Panc1 (cell line): Measurements from ENCODE around the gene F2. TPM values are rescaled to one million over a fixed set of nuclear protein-coding genes. Genes with fewer than 3 reads are reported as not detected.

Source experiments
- ATAC-seq: fragments of 200-7000 bp; cut with Tn5 transposase; 2 replicates; pipeline ENCODE4 v1.9.1; 2020; ENCODE audit warnings: mild to moderate bottlenecking, moderate library complexity
- BruUV-seq: library from RNA; stranded (reverse); fragments of 400-500 nt; replicated peaks from 2 replicates; lab custom pipeline; 2021; lab: Mats Ljungman, UMichigan
- CTCF ChIA-PET: fragments of 300-600 bp; sonication (Branson Sonifier 250); formaldehyde crosslinking; loops from one replicate; lab custom pipeline; 2022; ENCODE audit warnings: antibody characterized with exemption; lab: Charles Lee
- POLR2A ChIA-PET: fragments of 300-600 bp; sonication (Branson Sonifier 250); formaldehyde crosslinking; loops from one replicate; lab custom pipeline; 2022; ENCODE audit warnings: antibody characterized with exemption; lab: Charles Lee
- DNase-seq: peaks from one replicate; pipeline ENCODE4 v3.0.0-alpha.2; 2010; ENCODE audit warnings: low read depth, low spot score
- H3K27ac ChIP-seq: 2 replicates; pipeline ENCODE4 v1.5.1; 2011; ENCODE audit warnings: mild to moderate bottlenecking, low read length, inconsistent platforms
- H3K27me3 ChIP-seq: fragments of 200-500 bp; sonication (Bioruptor generic); 2 replicates; pipeline ENCODE4 v1.6.0; 2014; ENCODE audit warnings: low read length, inconsistent platforms; ENCODE audit not compliant: control insufficient read depth, insufficient read depth
- H3K36me3 ChIP-seq: fragments of 200-500 bp; sonication (Bioruptor generic); 2 replicates; pipeline ENCODE4 v1.5.1; 2014; ENCODE audit warnings: inconsistent platforms, mild to moderate bottlenecking, low read length, moderate library complexity; ENCODE audit not compliant: control insufficient read depth, insufficient read depth
- H3K4me1 ChIP-seq: 2 replicates; pipeline ENCODE4 v1.5.1; 2011; ENCODE audit warnings: inconsistent platforms, mild to moderate bottlenecking, low read length, moderate library complexity; ENCODE audit not compliant: control insufficient read depth, insufficient read depth
- H3K4me3 ChIP-seq, 2 experiments: 2 replicates each; pipeline ENCODE4 v1.5.1; 2011 to 2012; ENCODE audit warnings: low read depth in 2 of 2, low read length in 2 of 2, mild to moderate bottlenecking in 2 of 2, inconsistent platforms in 1 of 2, moderate library complexity in 1 of 2
- H3K9me3 ChIP-seq: fragments of 200-500 bp; sonication (Bioruptor generic); 2 replicates; pipeline ENCODE4 v1.5.1; 2014; ENCODE audit warnings: low read depth, mild to moderate bottlenecking, inconsistent platforms, low read length, moderate library complexity; ENCODE audit not compliant: control insufficient read depth, insufficient read depth
- CTCF ChIP-seq: fragments of 450-650 bp; IDR thresholded peaks from 2 replicates; pipeline ENCODE4 v1.5.1; 2017; ENCODE audit warnings: mild to moderate bottlenecking
- POLR2AphosphoS5 ChIP-seq: IDR thresholded peaks from 2 replicates; pipeline ENCODE4 v1.6.1; 2012; ENCODE audit warnings: mild to moderate bottlenecking, low read depth, low read length, moderate library complexity
- REST ChIP-seq, 2 experiments: IDR thresholded peaks; 2 replicates each; pipeline ENCODE4 v1.6.1; 2011 to 2012; ENCODE audit warnings: low read depth in 2 of 2, control low read depth in 1 of 2, low read length in 1 of 2, mild to moderate bottlenecking in 1 of 2, moderate library complexity in 1 of 2; ENCODE audit not compliant: insufficient read depth in 1 of 2
- SIN3A ChIP-seq: IDR thresholded peaks from 2 replicates; pipeline ENCODE4 v1.6.1; 2012; ENCODE audit warnings: low read depth, mild to moderate bottlenecking, low read length, moderate library complexity, borderline replicate concordance; ENCODE audit not compliant: insufficient read depth
- TCF7L2 ChIP-seq: IDR thresholded peaks from 2 replicates; pipeline ENCODE4 v1.6.1; 2011; ENCODE audit warnings: mild to moderate bottlenecking, low read depth, low read length, inconsistent platforms
- in situ Hi-C: cut with HindIII; loops from 2 replicates; pipeline ENCODE4 v1.10.0; 2016; ENCODE audit warnings: low sequenced_read_pairs, low pct_unique_long_range_greater_than_20kb
- intact Hi-C: fragments of 100-400 bp; cut with micrococcal nuclease; formaldehyde crosslinking; loops from one replicate; pipeline ENCODE4 v1.10.0; 2022; ENCODE audit not compliant: unreplicated experiment
- microRNA-seq: library from miRNA; unstranded; fragments of <30 nt; microRNA quantifications from one replicate; pipeline ENCODE4 v1.1.0, GENCODE V29; 2020; ENCODE audit not compliant: unreplicated experiment
- total RNA-seq: library from RNA; stranded (reverse); gene quantifications from one replicate; pipeline ENCODE4 v1.2.1, GENCODE V29; 2021; ENCODE audit not compliant: unreplicated experiment

The F2 gene
- total RNA-seq, 1 experiment from 2014 or later = 0.64 TPM

GRCh38 chr11:46776878-46777277, 57.9 kb downstream of the F2 start:
- Histone ChIP-seq H3K9me3 (no peaks in the 10 kb centered on the region), H3K4me1 (no peaks in the 10 kb centered on the region), H3K4me3 (no peak overlapping the region), H3K27me3 (no peaks in the 10 kb centered on the region), H3K36me3 (peaks cover 37% of the 10 kb centered on the region), H3K27ac (no peak overlapping the region)
- POLR2A ChIA-PET = no interaction called here
- DNase-seq (no peak), ATAC-seq (no peak)
- in situ Hi-C loops = no loop called here
- no TSS peak for BruUV-seq
- intact Hi-C loops = no loop called here
- CTCF ChIA-PET = no interaction called here
- TF ChIP-seq POLR2AphosphoS5 (no peak), TCF7L2 (no peak), SIN3A (no peak), CTCF (no peak), REST (IDR thresholded peaks at IDR 0.05; ENCODE audit: insufficient read depth in 1 of 2, low read depth in 2 of 2, low read length in 1 of 2) (no peak)

GRCh38 chr11:46778416-46778815, 59.4 kb downstream of the F2 start:
- no peak overlapping the region for H3K4me3 ChIP-seq
- no peaks in the 10 kb centered on the region for H3K4me1 ChIP-seq
- ChIA-PET POLR2A (no interaction called here), CTCF (no interaction called here)
- ATAC-seq = peak; percentile 42; the same call in 1 of the 2 replicates
- H3K27me3 ChIP-seq = no peaks in the 10 kb centered on the region
- in situ Hi-C loops (no loop called here), intact Hi-C loops (no loop called here)
- no peak for TF ChIP-seq POLR2AphosphoS5
- no peak for TF ChIP-seq CTCF
- TF ChIP-seq REST (IDR thresholded peaks at IDR 0.05; ENCODE audit: insufficient read depth in 1 of 2, low read depth in 2 of 2, low read length in 1 of 2) = no peak
- TF ChIP-seq SIN3A = no peak
- no peak for TF ChIP-seq TCF7L2
- no peak overlapping the region for H3K27ac ChIP-seq
- no TSS peak for BruUV-seq
- peaks cover 47% of the 10 kb centered on the region for H3K36me3 ChIP-seq
- H3K9me3 ChIP-seq = no peaks in the 10 kb centered on the region
- no peak for DNase-seq

Small RNA genes within 50 kb of the gene (microRNA-seq; reads per million reads assigned to microRNA genes)
- 2.9 reads per million for gene MIR5582

Other genes with a start within 250 kb of the F2 start
- 40.0 TPM for gene AMBRA1, start 125.2 kb upstream of the F2 start, total RNA-seq
- gene HARBI1, start 102.0 kb upstream of the F2 start, total RNA-seq = 6.4 TPM
- 57.9 TPM for gene ATG13, start 101.7 kb upstream of the F2 start, total RNA-seq
- gene ARHGAP1, start 18.6 kb upstream of the F2 start, total RNA-seq = 43.5 TPM
- 19.8 TPM for gene ZNF408, start 18.2 kb upstream of the F2 start, total RNA-seq
- 191 TPM for gene CKAP5, start 127.1 kb downstream of the F2 start, total RNA-seq
- 11.7 TPM for gene LRP4, start 199.3 kb downstream of the F2 start, total RNA-seq
- 29.0 TPM for gene CSTPP1, start 217.5 kb downstream of the F2 start, total RNA-seq